B cell (primary cell): ENCODE results near the gene ZMIZ1. TPM values are rescaled to one million over a fixed set of nuclear protein-coding genes. Genes with fewer than 3 reads are reported as not detected.

Source experiments
- ATAC-seq: fragments of 200-7000 bp; cut with Tn5 transposase; one replicate; pipeline ENCODE4 v1.10.0; 2021; ENCODE audit warnings: low read depth, mild to moderate bottlenecking, moderate number of reproducible peaks, moderate library complexity
- CTCF ChIA-PET: fragments of 350-600 bp; sonication (Branson Sonifier 250); formaldehyde crosslinking; loops from one replicate; lab custom pipeline; 2021; ENCODE audit warnings: antibody characterized with exemption, inconsistent platforms; lab: Charles Lee
- POLR2A ChIA-PET: fragments of 350-600 bp; sonication (Branson Sonifier 250); formaldehyde crosslinking; loops from one replicate; lab custom pipeline; 2021; ENCODE audit warnings: antibody characterized with exemption; lab: Charles Lee
- DNase-seq: peaks from one replicate; pipeline ENCODE4 v3.0.0; 2013
- H2AFZ ChIP-seq: 2 replicates; pipeline ENCODE4 v1.6.1; 2012; ENCODE audit warnings: mild to moderate bottlenecking, low read depth, low read length; ENCODE audit not compliant: insufficient read depth, poor library complexity, severe bottlenecking
- H3K27ac ChIP-seq, 2 donors: 1 replicate in 1 of 2; 2 replicates in 1 of 2; pipeline ENCODE4 v1.5.1; 2012 to 2013; ENCODE audit warnings: low read length in 2 of 2, mild to moderate bottlenecking in 2 of 2, moderate library complexity in 1 of 2
- H3K27me3 ChIP-seq, 4 experiments: fragments of 200-600 bp in 1 of 4; sonication (generic) in 1 of 4; replicated peaks in 1 of 4; 1 replicate in 2 of 4; 2 replicates in 2 of 4; pipeline versions ENCODE4 v1.6.1 to v1.7.0; 2013 to 2016; ENCODE audit warnings: low read length in 3 of 4, mild to moderate bottlenecking in 2 of 4, mixed read lengths in 1 of 4, moderate library complexity in 1 of 4; ENCODE audit not compliant: insufficient read depth in 4 of 4, control insufficient read depth in 3 of 4; ENCODE audit errors: control extremely low read depth in 1 of 4
- H3K36me3 ChIP-seq, 2 experiments: replicated peaks in 1 of 2; 1 replicate in 1 of 2; 2 replicates in 1 of 2; pipeline versions ENCODE4 v1.6.1 to v1.7.1; 2013; ENCODE audit warnings: low read length in 1 of 2; ENCODE audit not compliant: insufficient read depth in 2 of 2, control insufficient read depth in 1 of 2; ENCODE audit errors: control extremely low read depth in 1 of 2, extremely low read depth in 1 of 2
- H3K4me1 ChIP-seq, 2 donors: fragments of 200-600 bp in 1 of 2; sonication (generic) in 1 of 2; 1 replicate in 1 of 2; 2 replicates in 1 of 2; pipeline versions ENCODE4 v1.5.1 to v1.6.1; 2013 to 2017; ENCODE audit warnings: low read length in 2 of 2; ENCODE audit not compliant: control insufficient read depth in 2 of 2, insufficient read depth in 2 of 2
- H3K4me2 ChIP-seq: replicated peaks from 2 replicates; pipeline ENCODE3; 2012; ENCODE audit warnings: mild to moderate bottlenecking, low read depth, low read length; ENCODE audit not compliant: poor library complexity, severe bottlenecking
- H3K4me3 ChIP-seq, 5 experiments: fragments of 200-600 bp in 1 of 5; sonication (generic) in 1 of 5; 1 replicate in 3 of 5; 2 replicates in 2 of 5; pipeline versions ENCODE4 v1.5.1 to v1.7.0; 2011 to 2016; ENCODE audit warnings: low read length in 4 of 5, mild to moderate bottlenecking in 4 of 5, low read depth in 2 of 5, control low read depth in 1 of 5, moderate library complexity in 1 of 5; ENCODE audit not compliant: insufficient read depth in 1 of 5; ENCODE audit errors: control extremely low read depth in 1 of 5, extremely low read depth in 1 of 5
- H3K79me2 ChIP-seq: fragments of 200-600 bp; sonication (generic); one replicate; pipeline ENCODE4 v1.6.0; 2016; ENCODE audit warnings: low read length; ENCODE audit not compliant: control insufficient read depth, insufficient read depth
- H3K9ac ChIP-seq: fragments of 200-600 bp; sonication (generic); 2 replicates; pipeline ENCODE4 v1.6.1; 2017; ENCODE audit warnings: mild to moderate bottlenecking, low read length, moderate library complexity
- H3K9me3 ChIP-seq, 3 donors: one replicate each; pipeline versions ENCODE4 v1.6.1 to v1.7.1; 2013; ENCODE audit warnings: low read length in 2 of 3; ENCODE audit not compliant: control insufficient read depth in 2 of 3, insufficient read depth in 1 of 3; ENCODE audit errors: control extremely low read depth in 1 of 3
- H4K20me1 ChIP-seq: 2 replicates; pipeline ENCODE4 v1.6.0; 2012; ENCODE audit warnings: mild to moderate bottlenecking, low read length; ENCODE audit not compliant: insufficient read depth, control insufficient read depth, poor library complexity, severe bottlenecking
- H3K27ac Mint-ChIP-seq: one replicate; pipeline ENCODE4 v1.8.0; 2021; ENCODE audit warnings: mixed read lengths
- H3K27me3 Mint-ChIP-seq: one replicate; pipeline ENCODE4 v1.8.0; 2021; ENCODE audit warnings: mixed read lengths
- H3K4me1 Mint-ChIP-seq: one replicate; pipeline ENCODE4 v1.8.0; 2021; ENCODE audit warnings: mixed read lengths
- H3K4me3 Mint-ChIP-seq: one replicate; pipeline ENCODE4 v1.8.0; 2021; ENCODE audit warnings: mixed read lengths
- H3K9me3 Mint-ChIP-seq: one replicate; pipeline ENCODE4 v1.8.0; 2022; ENCODE audit warnings: mixed read lengths; ENCODE audit not compliant: insufficient read depth
- EZH2 ChIP-seq: IDR thresholded peaks from 2 replicates; pipeline ENCODE4 v1.6.1; 2012; ENCODE audit warnings: borderline replicate concordance, low read depth, mild to moderate bottlenecking, moderate library complexity, low read length; ENCODE audit not compliant: insufficient read depth, poor library complexity, severe bottlenecking
- WGBS: methylation state at CpG from one replicate; pipeline ENCODE4 v1.1.5; 2013; ENCODE audit warnings: missing lambda C conversion rate; ENCODE audit not compliant: insufficient coverage; 5-methylcytosine and 5-hydroxymethylcytosine counted together
- intact Hi-C: fragments of 100-400 bp; cut with micrococcal nuclease; formaldehyde crosslinking; loops from one replicate; pipeline ENCODE4 v1.10.0; 2022
- polyA plus RNA-seq: library from polyadenylated mRNA; depleted of rRNA; stranded (reverse); fragments of >200 nt; gene quantifications from 2 replicates; pipeline ENCODE4 v1.2.3, GENCODE V29; 2012
- total RNA-seq, 2 donors: library from RNA; stranded (reverse); fragments of 120-200 nt in 1 of 2; gene quantifications; 1 replicate in 1 of 2; 2 replicates in 1 of 2; pipeline versions ENCODE4 v1.2.3 to v1.2.4, GENCODE V29; 2013 to 2022
- TF ChIP-seq, protein P1 (sequence below): fragments of 200-600 bp; IDR thresholded peaks from one replicate; pipeline ENCODE4 v1.8.0; 2022; ENCODE audit warnings: antibody characterized with exemption, mild to moderate bottlenecking

ZMIZ1 gene
- total and polyA plus RNA-seq, 2 donors (not counting 1 experiment from before 2014, with no cell fraction given), result 14.3 to 64.9 TPM

DNA sequence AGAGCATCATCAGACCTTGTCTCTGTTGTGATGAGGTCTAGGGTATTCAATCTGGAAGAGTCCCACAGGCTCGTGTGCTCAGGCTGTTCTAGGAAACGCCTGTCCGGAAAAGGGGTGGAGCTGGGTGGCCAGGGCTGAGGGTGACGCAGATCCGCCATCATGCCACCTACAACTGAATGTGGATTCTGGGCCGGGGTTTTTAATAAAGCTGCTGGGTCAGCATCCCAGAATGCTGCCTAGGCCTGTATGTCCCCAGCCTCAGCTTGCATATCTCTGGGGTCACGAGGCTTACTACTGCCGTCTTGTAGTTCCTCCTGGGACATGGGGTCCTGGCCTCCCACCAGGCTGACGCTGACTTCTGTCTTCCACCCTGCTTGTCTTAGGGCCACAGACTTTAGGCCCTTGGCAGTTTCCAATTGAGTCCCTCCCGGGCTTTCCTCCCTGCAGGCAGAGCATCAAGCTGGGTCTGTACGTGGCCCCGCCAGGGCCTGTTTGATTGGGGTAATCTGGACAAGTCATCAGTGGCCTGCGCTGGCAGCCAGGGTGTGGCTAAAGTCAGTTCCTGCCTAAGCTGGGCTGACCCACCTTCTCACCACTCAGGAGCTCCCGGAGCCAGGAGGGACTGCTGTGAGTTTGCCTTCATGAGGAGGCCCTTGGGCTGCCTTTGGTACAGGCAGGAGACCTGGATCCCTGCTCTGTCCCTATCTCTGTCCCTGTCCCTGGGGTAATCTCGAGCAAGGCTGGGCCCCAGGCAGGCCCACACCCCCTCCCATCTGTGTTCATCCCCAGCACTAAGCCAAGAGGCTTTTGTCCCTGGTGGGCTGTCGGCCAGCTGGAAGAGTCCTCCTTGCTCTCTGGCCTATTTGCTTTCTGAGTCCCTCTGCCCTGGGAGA is 79.9 kb downstream of the ZMIZ1 start:
- Mint-ChIP-seq H3K27me3 (no peaks in the 10 kb centered on the region), H3K27ac (no peak overlapping the region), H3K9me3 (no peaks in the 10 kb centered on the region), H3K4me1 (peaks cover 48% of the 10 kb centered on the region), H3K4me3 (no peak overlapping the region)
- H2AFZ ChIP-seq, result no peak overlapping the region
- intact Hi-C loops, result no loop called here
- H3K27me3 ChIP-seq, result peaks cover 0 to 2% (median 0%) of the 10 kb centered on the region in 4 experiments
- ChIA-PET CTCF (no interaction called here), POLR2A (interaction anchor here (0.6 kb wide), 1 partner anchor 8 kb away, joined by 3 read pairs; no protein-coding TSS in a partner anchor)
- H4K20me1 ChIP-seq, result no peaks in the 10 kb centered on the region
- no peaks in the 10 kb centered on the region for H3K79me2 ChIP-seq
- WGBS, result 65% methylated on average over 15 of the region's 16 CpGs
- H3K27ac ChIP-seq, result no peak overlapping the region
- peaks cover 59 to 66% of the 10 kb centered on the region in 2 donors for H3K4me1 ChIP-seq
- peak overlapping the region; percentile 64 for H3K4me2 ChIP-seq
- H3K9ac ChIP-seq, result no peak overlapping the region
- ATAC-seq (no peak), DNase-seq (no peak)
- no peaks in the 10 kb centered on the region for H3K36me3 ChIP-seq
- no peak for TF ChIP-seq EZH2
- TF ChIP-seq, protein P1, sequence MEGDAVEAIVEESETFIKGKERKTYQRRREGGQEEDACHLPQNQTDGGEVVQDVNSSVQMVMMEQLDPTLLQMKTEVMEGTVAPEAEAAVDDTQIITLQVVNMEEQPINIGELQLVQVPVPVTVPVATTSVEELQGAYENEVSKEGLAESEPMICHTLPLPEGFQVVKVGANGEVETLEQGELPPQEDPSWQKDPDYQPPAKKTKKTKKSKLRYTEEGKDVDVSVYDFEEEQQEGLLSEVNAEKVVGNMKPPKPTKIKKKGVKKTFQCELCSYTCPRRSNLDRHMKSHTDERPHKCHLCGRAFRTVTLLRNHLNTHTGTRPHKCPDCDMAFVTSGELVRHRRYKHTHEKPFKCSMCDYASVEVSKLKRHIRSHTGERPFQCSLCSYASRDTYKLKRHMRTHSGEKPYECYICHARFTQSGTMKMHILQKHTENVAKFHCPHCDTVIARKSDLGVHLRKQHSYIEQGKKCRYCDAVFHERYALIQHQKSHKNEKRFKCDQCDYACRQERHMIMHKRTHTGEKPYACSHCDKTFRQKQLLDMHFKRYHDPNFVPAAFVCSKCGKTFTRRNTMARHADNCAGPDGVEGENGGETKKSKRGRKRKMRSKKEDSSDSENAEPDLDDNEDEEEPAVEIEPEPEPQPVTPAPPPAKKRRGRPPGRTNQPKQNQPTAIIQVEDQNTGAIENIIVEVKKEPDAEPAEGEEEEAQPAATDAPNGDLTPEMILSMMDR, result no peak
- no peak overlapping the region for H3K4me3 ChIP-seq
- H3K9me3 ChIP-seq, result no peaks in the 10 kb centered on the region

DNA sequence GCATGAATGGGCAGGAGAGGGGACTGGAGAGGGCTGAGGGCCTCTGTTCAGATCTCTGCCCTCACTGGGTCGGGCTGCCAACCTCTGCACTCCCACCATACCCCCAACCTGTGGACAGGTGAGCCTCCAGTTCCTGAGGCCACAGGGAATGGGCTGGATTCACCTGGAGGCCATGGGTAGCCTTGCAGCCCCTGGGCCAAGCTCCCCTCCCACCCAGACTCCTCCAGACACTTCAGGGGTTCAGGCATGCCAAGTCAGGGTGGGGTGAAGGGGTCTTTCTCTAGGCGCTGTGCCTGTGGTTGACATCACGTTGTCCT is 80.5 kb downstream of the ZMIZ1 start:
- no peak overlapping the region for H3K27ac ChIP-seq
- no peaks in the 10 kb centered on the region for H4K20me1 ChIP-seq
- peak overlapping the region; percentile 64 for H3K4me2 ChIP-seq
- H2AFZ ChIP-seq, result peak overlapping the region; percentile 71
- H3K9me3 Mint-ChIP-seq, result no peaks in the 10 kb centered on the region
- no peaks in the 10 kb centered on the region for H3K79me2 ChIP-seq
- H3K36me3 ChIP-seq, result no peaks in the 10 kb centered on the region
- H3K4me1 Mint-ChIP-seq, result peaks cover 48% of the 10 kb centered on the region
- intact Hi-C loops, result no loop called here
- H3K27me3 Mint-ChIP-seq, result no peaks in the 10 kb centered on the region
- H3K9ac ChIP-seq, result no peak overlapping the region
- peaks cover 0 to 2% (median 0%) of the 10 kb centered on the region in 4 experiments for H3K27me3 ChIP-seq
- POLR2A ChIA-PET, result interaction anchor here (0.6 kb wide), 1 partner anchor 8 kb away, joined by 3 read pairs; no protein-coding TSS in a partner anchor
- CTCF ChIA-PET, result no interaction called here
- no peak for ATAC-seq
- no peaks in the 10 kb centered on the region for H3K9me3 ChIP-seq
- H3K4me3 Mint-ChIP-seq, result no peak overlapping the region
- no peak overlapping the region for H3K27ac Mint-ChIP-seq
- TF ChIP-seq, protein P1, result no peak
- 28% methylated on average over 3 of the region's 3 CpGs for WGBS
- peaks cover 59 to 64% of the 10 kb centered on the region in 2 donors for H3K4me1 ChIP-seq
- no peak for DNase-seq
- no peak overlapping the region for H3K4me3 ChIP-seq
